K562 (cell line): ENCODE results near the gene WFIKKN2. TPM values are rescaled to one million over a fixed set of nuclear protein-coding genes. Genes with fewer than 3 reads are reported as not detected.

Experiments
- ATAC-seq: fragments of 200-7000 bp; cut with Tn5 transposase; 3 replicates; pipeline ENCODE4 v1.9.1; 2020; ENCODE audit warnings: moderate library complexity
- BruUV-seq: library from RNA; stranded (reverse); fragments of 400-500 nt; replicated peaks from 2 replicates; lab custom pipeline; 2021; lab: Mats Ljungman, UMichigan
- CTCF ChIA-PET: fragments of 300-600 bp; formaldehyde crosslinking; extraction: SDS; loops from one replicate; lab custom pipeline; 2021; ENCODE audit warnings: low intra/inter-chr PET ratio; lab: Yijun Ruan, JAX
- POLR2A ChIA-PET: fragments of 300-600, 350-650 bp; sonication (Branson Sonifier 250); formaldehyde crosslinking; extraction: SDS; loops from one replicate; lab custom pipeline; 2021; ENCODE audit warnings: antibody characterized with exemption, inconsistent platforms; lab: Yijun Ruan, JAX
- DNase-seq, 4 experiments: peaks; one replicate each; pipeline versions ENCODE4 v3.0.0 to v3.0.0-alpha.2; 2011 to 2018; ENCODE audit warnings: low spot score in 3 of 4, mixed read lengths in 3 of 4; ENCODE audit errors: extremely low read depth in 1 of 4
- FAIRE-seq: peaks from 2 replicates; lab custom pipeline; 2011; peaks lifted over from hg19 to GRCh38; lab: Jason Lieb, UNC
- H2AFZ ChIP-seq: 2 replicates; pipeline ENCODE4 v1.6.0; 2011; ENCODE audit warnings: low read depth, low read length, control low read depth, inconsistent platforms
- H3K27ac ChIP-seq: fragments of 200-600 bp; 3 replicates; pipeline ENCODE4 v1.8.0; 2011; ENCODE audit warnings: low read depth, mild to moderate bottlenecking, control low read depth, inconsistent platforms, low read length, moderate library complexity, mixed read lengths; ENCODE audit errors: extremely low read depth
- H3K27me3 ChIP-seq, 2 experiments: fragments of 300-600 bp in 1 of 2; 2 replicates in 1 of 2; 3 replicates in 1 of 2; pipeline versions ENCODE4 v1.6.0 to v1.8.0; 2011; ENCODE audit warnings: inconsistent platforms in 2 of 2, low read length in 2 of 2, mild to moderate bottlenecking in 1 of 2, mixed read lengths in 1 of 2, moderate library complexity in 1 of 2; ENCODE audit not compliant: control insufficient read depth in 2 of 2, insufficient read depth in 2 of 2
- H3K36me3 ChIP-seq: fragments of 300-600 bp; 3 replicates; pipeline ENCODE4 v1.8.0; 2011; ENCODE audit warnings: mild to moderate bottlenecking, low read length, inconsistent platforms; ENCODE audit not compliant: control insufficient read depth, insufficient read depth
- H3K4me1 ChIP-seq, 2 experiments: fragments of 200-600 bp in 1 of 2; replicated peaks in 1 of 2; 2 replicates in 1 of 2; 3 replicates in 1 of 2; pipeline versions ENCODE4 v1.5.1 to v1.8.0; 2011; ENCODE audit warnings: inconsistent platforms in 2 of 2, low read length in 2 of 2, mild to moderate bottlenecking in 1 of 2, mixed read lengths in 1 of 2, moderate library complexity in 1 of 2; ENCODE audit not compliant: control insufficient read depth in 2 of 2, insufficient read depth in 2 of 2
- H3K4me2 ChIP-seq: 2 replicates; pipeline ENCODE4 v1.6.1; 2011; ENCODE audit warnings: low read length, control low read depth, inconsistent platforms, mixed read lengths; ENCODE audit not compliant: insufficient read depth
- H3K4me3 ChIP-seq: fragments of 200-600 bp; sonication (generic), shearing (Covaris generic); 2 replicates; pipeline ENCODE4 v1.5.1; 2016; ENCODE audit warnings: control low read depth, inconsistent platforms
- H3K79me2 ChIP-seq: fragments of 200-600 bp; 3 replicates; pipeline ENCODE4 v1.8.0; 2011; ENCODE audit warnings: low read length, inconsistent platforms; ENCODE audit not compliant: control insufficient read depth, insufficient read depth
- H3K9ac ChIP-seq, 2 experiments: 2 replicates each; pipeline versions ENCODE4 v1.6.0 to v1.6.1; 2011; ENCODE audit warnings: low read depth in 2 of 2, low read length in 2 of 2, control low read depth in 1 of 2, inconsistent platforms in 1 of 2, mild to moderate bottlenecking in 1 of 2, mixed read lengths in 1 of 2; ENCODE audit not compliant: insufficient read depth in 1 of 2
- H3K9me1 ChIP-seq: one replicate; pipeline ENCODE4 v1.6.0; 2011; ENCODE audit warnings: inconsistent platforms, mild to moderate bottlenecking, low read length, moderate library complexity; ENCODE audit not compliant: control insufficient read depth, insufficient read depth
- H3K9me3 ChIP-seq: replicated peaks from 2 replicates; pipeline ENCODE4 v1.5.1; 2011; ENCODE audit warnings: low read depth, low read length, inconsistent platforms; ENCODE audit not compliant: control insufficient read depth, insufficient read depth
- H4K20me1 ChIP-seq: replicated peaks from 2 replicates; pipeline ENCODE4 v1.6.1; 2011; ENCODE audit warnings: low read length, inconsistent platforms, mixed read lengths; ENCODE audit not compliant: control insufficient read depth, insufficient read depth
- BRCA1 ChIP-seq, 2 experiments: fragments of 450-650 bp in 1 of 2; sonication (generic) in 1 of 2; formaldehyde crosslinking in 1 of 2; IDR thresholded peaks; 2 replicates each; pipeline versions ENCODE4 v1.5.0 to v1.6.1; 2017 to 2020; ENCODE audit warnings: mild to moderate bottlenecking in 1 of 2, missing genetic modification reagents in 1 of 2
- BRD4 ChIP-seq: fragments of 200-600 bp; sonication (generic); IDR thresholded peaks from 2 replicates; pipeline ENCODE4 v1.6.1; 2017; ENCODE audit warnings: inconsistent platforms
- FOXK1 ChIP-seq: sonication (generic); formaldehyde crosslinking; IDR thresholded peaks from 2 replicates; pipeline ENCODE4 v1.8.0; 2022; ENCODE audit warnings: missing genetic modification reagents, mild to moderate bottlenecking, borderline replicate concordance
- KDM1A ChIP-seq, 2 experiments: fragments of 450-650 bp; IDR thresholded peaks; 2 replicates each; pipeline ENCODE4 v1.6.1; 2016; ENCODE audit warnings: mild to moderate bottlenecking in 2 of 2
- NCOA4 ChIP-seq: fragments of 450-650 bp; IDR thresholded peaks from 2 replicates; pipeline ENCODE4 v1.6.1; 2018; ENCODE audit warnings: mild to moderate bottlenecking; ENCODE audit not compliant: partially characterized antibody
- SNIP1 ChIP-seq: fragments of 450-650 bp; IDR thresholded peaks from 2 replicates; pipeline ENCODE4 v1.7.1; 2017; ENCODE audit warnings: low read depth, mild to moderate bottlenecking
- U2AF2 ChIP-seq: fragments of 200-400 bp; formaldehyde crosslinking; optimal IDR thresholded peaks from 2 replicates; pipeline ENCODE3; 2017; ENCODE audit warnings: low read depth, mild to moderate bottlenecking, low read length
- ZNF143 ChIP-seq: sonication (generic); formaldehyde crosslinking; IDR thresholded peaks from 2 replicates; pipeline ENCODE4 v1.9.0; 2022; ENCODE audit warnings: mild to moderate bottlenecking, missing genetic modification reagents
- ZNF431 ChIP-seq: sonication (generic); formaldehyde crosslinking; IDR thresholded peaks from 2 replicates; pipeline ENCODE4 v1.8.0; 2022; ENCODE audit warnings: mild to moderate bottlenecking, missing genetic modification reagents
- WGBS: fragments of 100-300 bp; shearing (Covaris generic); methylation state at CpG from one replicate; pipeline ENCODE4 v1.1.6; 2016; ENCODE audit warnings: low coverage, mixed read lengths; ENCODE audit not compliant: insufficient coverage; ENCODE audit errors: missing lambda C conversion rate; 5-methylcytosine and 5-hydroxymethylcytosine counted together
- in situ Hi-C: fragments of 300-500 bp; cut with MboI; formaldehyde crosslinking; loops from 4 replicates; pipeline ENCODE4 v1.15.0; 2018; ENCODE audit warnings: inconsistent platforms, mixed read lengths
- intact Hi-C: fragments of 100-400 bp; cut with micrococcal nuclease; formaldehyde crosslinking; loops from 2 replicates; pipeline ENCODE4 v1.14.2; 2022
- polyA plus RNA-seq, 8 experiments: library from polyadenylated mRNA; depleted of rRNA in 4 of 8; stranded (reverse) in 5 of 8; unstranded in 3 of 8; fragments of >200 nt; fragmentation: Nextera tagmentation in 2 of 8; fragmentation: Illumina TruSeq in 1 of 8; extraction: Ambion mirVana in 2 of 8; extraction: Trizol in 1 of 8; gene quantifications; 2 replicates each; pipeline versions ENCODE4 v1.2.1 to v1.2.3, GENCODE V29; 2011 to 2014; ENCODE audit warnings: inconsistent platforms in 1 of 8, missing spikeins in 1 of 8
- total RNA-seq, 7 experiments: library from RNA; depleted of rRNA in 6 of 7; stranded (reverse); fragments of >200 nt in 6 of 7; fragmentation: Illumina TruSeq in 2 of 7; extraction: Trizol in 2 of 7; gene quantifications; 2 replicates each; pipeline versions ENCODE4 v1.2.1 to v1.2.3, GENCODE V29; 2011 to 2021; ENCODE audit warnings: low replicate concordance in 1 of 7
- TF ChIP-seq, protein P1 (sequence below): fragments of 450-650 bp; IDR thresholded peaks from 2 replicates; pipeline ENCODE4 v1.6.1; 2016; ENCODE audit warnings: borderline replicate concordance
- TF ChIP-seq, protein P2 (sequence below): sonication (generic); formaldehyde crosslinking; IDR thresholded peaks from 2 replicates; pipeline ENCODE4 v1.8.0; 2022; ENCODE audit warnings: missing genetic modification reagents, mild to moderate bottlenecking, moderate library complexity, borderline replicate concordance
- TF ChIP-seq, protein P3 (sequence below), 2 experiments: fragments of 450-650 bp; IDR thresholded peaks; 2 replicates each; pipeline ENCODE4 v1.6.1; 2016; ENCODE audit warnings: mild to moderate bottlenecking in 2 of 2, borderline replicate concordance in 1 of 2, low read depth in 1 of 2, moderate library complexity in 1 of 2

Gene WFIKKN2
- total and polyA plus RNA-seq, 9 of the 15 experiments (the other 6 are each of a cell fraction or from before 2014, with no cell fraction given), result 0.07 TPM; not detected in 8

DNA sequence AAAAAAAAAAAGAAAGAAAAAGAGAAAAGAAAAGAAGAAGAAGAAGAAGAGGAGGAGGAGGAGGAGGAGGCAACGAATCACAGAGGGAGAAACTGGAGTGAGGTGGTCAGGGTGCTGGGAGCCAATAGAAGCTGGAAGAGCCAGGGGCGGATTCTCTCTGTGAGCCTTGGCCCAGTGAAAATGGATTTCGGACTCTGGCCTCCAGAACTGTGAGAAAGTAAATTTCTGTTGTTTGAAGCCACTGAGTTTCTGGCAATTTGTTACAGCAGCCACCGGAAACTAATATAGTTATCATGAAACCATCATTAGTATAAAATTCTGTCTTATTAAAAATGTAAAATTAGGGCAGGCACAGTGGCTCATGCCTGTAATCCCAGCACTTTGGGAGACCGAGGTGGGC is 27.7 kb upstream of the WFIKKN2 start:
- Histone ChIP-seq H2AFZ (no peak overlapping the region), H3K4me3 (no peak overlapping the region), H3K4me2 (no peak overlapping the region), H3K27ac (no peak overlapping the region), H3K36me3 (no peaks in the 10 kb centered on the region), H4K20me1 (no peaks in the 10 kb centered on the region), H3K9me3 (no peaks in the 10 kb centered on the region), H3K27me3 (peaks cover 3 to 7% of the 10 kb centered on the region in 2 experiments; a peak in 4 of 5 replicates), H3K9me1 (no peaks in the 10 kb centered on the region), H3K4me1 (peaks cover 0 to 3% of the 10 kb centered on the region in 2 experiments; a peak in 1 of 5 replicates), H3K79me2 (no peaks in the 10 kb centered on the region), H3K9ac (no peak overlapping the region)
- 34% methylated on average over 4 of the region's 5 CpGs for WGBS
- ChIA-PET POLR2A (interaction anchor here (0.6 kb wide), 1 partner anchor 23 kb away, joined by 3 read pairs; no protein-coding TSS in a partner anchor), CTCF (no interaction called here)
- in situ Hi-C loops, result no loop called here
- DNase-seq, result no peak
- FAIRE-seq, result no peak
- ATAC-seq, result no peak
- intact Hi-C loops, result no loop called here
- no TSS peak for BruUV-seq
- TF ChIP-seq FOXK1 (CRISPR knock-in tag) (no peak), U2AF2 (no peak), ZNF143 (CRISPR knock-in tag) (no peak), ZNF431 (CRISPR knock-in tag) (no peak), BRCA1 (IDR thresholded peaks at IDR 0.05) (no peak), BRCA1 (CRISPR knock-in tag; IDR thresholded peaks at IDR 0.05) (no peak), NCOA4 (no peak), KDM1A (IDR thresholded peaks at IDR 0.05) (no peak), BRD4 (no peak), SNIP1 (no peak)
- TF ChIP-seq, protein P1, sequence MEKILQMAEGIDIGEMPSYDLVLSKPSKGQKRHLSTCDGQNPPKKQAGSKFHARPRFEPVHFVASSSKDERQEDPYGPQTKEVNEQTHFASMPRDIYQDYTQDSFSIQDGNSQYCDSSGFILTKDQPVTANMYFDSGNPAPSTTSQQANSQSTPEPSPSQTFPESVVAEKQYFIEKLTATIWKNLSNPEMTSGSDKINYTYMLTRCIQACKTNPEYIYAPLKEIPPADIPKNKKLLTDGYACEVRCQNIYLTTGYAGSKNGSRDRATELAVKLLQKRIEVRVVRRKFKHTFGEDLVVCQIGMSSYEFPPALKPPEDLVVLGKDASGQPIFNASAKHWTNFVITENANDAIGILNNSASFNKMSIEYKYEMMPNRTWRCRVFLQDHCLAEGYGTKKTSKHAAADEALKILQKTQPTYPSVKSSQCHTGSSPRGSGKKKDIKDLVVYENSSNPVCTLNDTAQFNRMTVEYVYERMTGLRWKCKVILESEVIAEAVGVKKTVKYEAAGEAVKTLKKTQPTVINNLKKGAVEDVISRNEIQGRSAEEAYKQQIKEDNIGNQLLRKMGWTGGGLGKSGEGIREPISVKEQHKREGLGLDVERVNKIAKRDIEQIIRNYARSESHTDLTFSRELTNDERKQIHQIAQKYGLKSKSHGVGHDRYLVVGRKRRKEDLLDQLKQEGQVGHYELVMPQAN, result no peak
- TF ChIP-seq, protein P2, sequence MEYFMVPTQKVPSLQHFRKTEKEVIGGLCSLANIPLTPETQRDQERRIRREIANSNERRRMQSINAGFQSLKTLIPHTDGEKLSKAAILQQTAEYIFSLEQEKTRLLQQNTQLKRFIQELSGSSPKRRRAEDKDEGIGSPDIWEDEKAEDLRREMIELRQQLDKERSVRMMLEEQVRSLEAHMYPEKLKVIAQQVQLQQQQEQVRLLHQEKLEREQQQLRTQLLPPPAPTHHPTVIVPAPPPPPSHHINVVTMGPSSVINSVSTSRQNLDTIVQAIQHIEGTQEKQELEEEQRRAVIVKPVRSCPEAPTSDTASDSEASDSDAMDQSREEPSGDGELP, result no peak
- TF ChIP-seq, protein P3, sequence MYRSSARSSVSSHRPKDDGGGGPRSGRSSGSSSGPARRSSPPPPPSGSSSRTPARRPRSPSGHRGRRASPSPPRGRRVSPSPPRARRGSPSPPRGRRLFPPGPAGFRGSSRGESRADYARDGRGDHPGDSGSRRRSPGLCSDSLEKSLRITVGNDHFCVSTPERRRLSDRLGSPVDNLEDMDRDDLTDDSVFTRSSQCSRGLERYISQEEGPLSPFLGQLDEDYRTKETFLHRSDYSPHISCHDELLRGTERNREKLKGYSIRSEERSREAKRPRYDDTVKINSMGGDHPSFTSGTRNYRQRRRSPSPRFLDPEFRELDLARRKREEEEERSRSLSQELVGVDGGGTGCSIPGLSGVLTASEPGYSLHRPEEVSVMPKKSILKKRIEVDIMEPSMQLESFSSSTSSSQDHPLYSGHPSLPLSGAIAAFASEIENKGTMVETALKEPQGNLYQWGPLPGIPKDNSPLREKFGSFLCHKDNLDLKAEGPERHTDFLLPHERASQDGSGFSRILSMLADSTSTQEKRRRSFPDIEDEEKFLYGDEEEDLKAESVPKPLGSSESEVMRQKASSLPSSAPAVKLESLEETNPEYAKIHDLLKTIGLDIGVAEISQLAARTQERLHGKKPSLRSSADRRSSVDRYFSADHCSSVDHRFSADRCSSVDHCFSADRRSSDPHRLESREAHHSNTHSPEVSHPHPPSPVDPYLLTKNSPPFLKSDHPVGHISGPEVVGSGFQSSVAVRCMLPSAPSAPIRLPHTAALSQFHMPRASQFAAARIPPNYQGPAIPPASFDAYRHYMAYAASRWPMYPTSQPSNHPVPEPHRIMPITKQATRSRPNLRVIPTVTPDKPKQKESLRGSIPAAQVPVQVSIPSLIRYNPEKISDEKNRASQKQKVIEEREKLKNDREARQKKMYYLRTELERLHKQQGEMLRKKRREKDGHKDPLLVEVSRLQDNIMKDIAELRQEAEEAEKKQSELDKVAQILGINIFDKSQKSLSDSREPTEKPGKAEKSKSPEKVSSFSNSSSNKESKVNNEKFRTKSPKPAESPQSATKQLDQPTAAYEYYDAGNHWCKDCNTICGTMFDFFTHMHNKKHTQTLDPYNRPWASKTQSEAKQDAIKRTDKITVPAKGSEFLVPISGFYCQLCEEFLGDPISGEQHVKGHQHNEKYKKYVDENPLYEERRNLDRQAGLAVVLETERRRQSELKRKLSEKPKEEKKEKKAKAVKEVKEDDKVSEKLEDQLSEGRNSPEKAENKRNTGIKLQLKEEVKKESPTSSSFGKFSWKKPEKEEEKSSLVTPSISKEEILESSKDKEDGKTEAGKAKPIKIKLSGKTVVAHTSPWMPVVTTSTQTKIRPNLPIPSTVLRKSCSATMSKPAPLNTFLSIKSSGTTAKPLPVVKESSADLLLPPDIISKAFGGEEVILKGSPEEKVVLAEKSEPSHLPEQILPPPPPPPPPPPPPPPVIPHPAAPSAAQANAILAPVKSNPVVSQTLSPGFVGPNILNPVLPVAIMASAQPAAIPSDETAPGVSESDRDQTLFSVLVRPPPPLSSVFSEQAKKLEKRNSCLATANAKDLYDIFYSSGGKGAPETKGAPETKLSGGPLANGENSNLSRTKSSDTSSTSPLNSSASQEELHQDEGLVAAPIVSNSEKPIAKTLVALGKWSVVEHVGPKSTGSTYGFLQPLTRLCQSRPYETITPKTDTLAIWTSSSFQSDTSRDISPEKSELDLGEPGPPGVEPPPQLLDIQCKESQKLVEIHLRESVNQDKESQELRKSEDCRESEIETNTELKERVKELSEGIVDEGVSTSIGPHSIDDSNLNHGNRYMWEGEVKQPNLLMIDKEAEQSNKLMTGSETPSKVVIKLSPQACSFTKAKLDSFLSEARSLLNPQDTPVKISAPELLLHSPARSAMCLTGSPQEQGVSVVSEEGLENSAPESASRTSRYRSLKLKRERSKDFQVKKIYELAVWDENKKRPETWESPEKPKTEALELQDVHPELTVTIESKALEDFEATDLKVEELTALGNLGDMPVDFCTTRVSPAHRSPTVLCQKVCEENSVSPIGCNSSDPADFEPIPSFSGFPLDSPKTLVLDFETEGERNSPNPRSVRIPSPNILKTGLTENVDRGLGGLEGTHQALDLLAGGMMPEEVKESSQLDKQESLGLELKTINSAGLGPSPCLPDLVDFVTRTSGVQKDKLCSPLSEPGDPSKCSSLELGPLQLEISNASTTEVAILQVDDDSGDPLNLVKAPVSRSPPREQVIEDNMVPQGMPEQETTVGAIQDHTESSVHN (IDR thresholded peaks at IDR 0.05; ENCODE audit: borderline replicate concordance in 1 of 2, low read depth in 1 of 2), result no peak
